OCI-LY7 (cell line): ENCODE data around the gene ELMO1. TPM values are rescaled to one million over a fixed set of nuclear protein-coding genes. Genes with fewer than 3 reads are reported as not detected.

Experiments used
- BruUV-seq: library from RNA; stranded (reverse); fragments of 400-500 nt; replicated peaks from 2 replicates; lab custom pipeline; 2021; lab: Mats Ljungman, UMichigan
- CTCF ChIA-PET: fragments of 300-600 bp; sonication (Branson Sonifier 250); formaldehyde crosslinking; loops from one replicate; lab custom pipeline; 2022; ENCODE audit warnings: antibody characterized with exemption; ENCODE audit not compliant: unreplicated experiment; lab: Charles Lee
- POLR2A ChIA-PET: fragments of 300-600 bp; sonication (Branson Sonifier 250); formaldehyde crosslinking; loops from one replicate; lab custom pipeline; 2022; ENCODE audit warnings: antibody characterized with exemption; lab: Charles Lee
- DNase-seq: peaks from one replicate; pipeline ENCODE4 v3.0.0-alpha.2; 2015; ENCODE audit warnings: low spot score
- H2AFZ ChIP-seq: fragments of 200-600 bp; sonication (generic), shearing (Covaris generic); 2 replicates; pipeline ENCODE4 v1.6.1; 2014; ENCODE audit warnings: mild to moderate bottlenecking, antibody characterized with exemption, low read length, moderate library complexity
- H3K27ac ChIP-seq: fragments of 200-600 bp; sonication (generic); 2 replicates; pipeline ENCODE4 v1.5.1; 2014; ENCODE audit warnings: mixed run types, low read depth, mild to moderate bottlenecking, moderate library complexity, low read length, inconsistent platforms; ENCODE audit not compliant: poor library complexity, severe bottlenecking
- H3K36me3 ChIP-seq: fragments of 200-600 bp; sonication (generic); 2 replicates; pipeline ENCODE4 v1.6.1; 2014; ENCODE audit warnings: mild to moderate bottlenecking, antibody characterized with exemption, low read length, moderate library complexity, mixed read lengths; ENCODE audit not compliant: insufficient read depth
- H3K4me1 ChIP-seq: fragments of 200-600 bp; sonication (generic); 2 replicates; pipeline ENCODE4 v1.5.1; 2014; ENCODE audit warnings: mild to moderate bottlenecking, low read length; ENCODE audit not compliant: insufficient read depth, poor library complexity, severe bottlenecking
- H3K4me2 ChIP-seq: fragments of 200-600 bp; sonication (generic); 2 replicates; pipeline ENCODE4 v1.6.1; 2014; ENCODE audit warnings: mild to moderate bottlenecking, low read length
- H3K4me3 ChIP-seq: fragments of 200-600 bp; sonication (generic); 2 replicates; pipeline ENCODE4 v1.5.1; 2014; ENCODE audit warnings: mild to moderate bottlenecking, low read depth, low read length; ENCODE audit not compliant: poor library complexity, severe bottlenecking
- H3K79me2 ChIP-seq: fragments of 200-600 bp; sonication (generic); 2 replicates; pipeline ENCODE4 v1.6.1; 2016; ENCODE audit warnings: low read depth, mild to moderate bottlenecking, low read length, moderate library complexity, mixed read lengths; ENCODE audit not compliant: insufficient read depth
- H3K9me2 ChIP-seq: fragments of 200-600 bp; sonication (generic); 2 replicates; pipeline ENCODE4 v1.6.1; 2016; ENCODE audit warnings: mild to moderate bottlenecking, low read length, mixed read lengths; ENCODE audit not compliant: insufficient read depth
- H3K9me3 ChIP-seq: fragments of 200-600 bp; sonication (generic); 2 replicates; pipeline ENCODE4 v1.6.1; 2014; ENCODE audit warnings: mild to moderate bottlenecking, mixed run types, low read length, mixed read lengths
- H4K20me1 ChIP-seq: fragments of 200-600 bp; sonication (generic); 2 replicates; pipeline ENCODE4 v1.6.1; 2014; ENCODE audit warnings: mild to moderate bottlenecking, antibody characterized with exemption, low read length, moderate library complexity, mixed read lengths; ENCODE audit not compliant: insufficient read depth
- EZH2phosphoT487 ChIP-seq: fragments of 200-600 bp; sonication (generic); IDR thresholded peaks from 2 replicates; pipeline ENCODE4 v1.6.1; 2018; ENCODE audit warnings: low read depth, borderline replicate concordance, mild to moderate bottlenecking, mixed run types, antibody characterized with exemption, low read length, moderate library complexity, mixed read lengths
- intact Hi-C: fragments of 100-400 bp; cut with micrococcal nuclease; formaldehyde crosslinking; loops from one replicate; pipeline ENCODE4 v1.10.0; 2022; ENCODE audit not compliant: unreplicated experiment
- total RNA-seq, 2 experiments: library from RNA; depleted of rRNA in 1 of 2; stranded (reverse); fragments of >200 nt in 1 of 2; shearing (Covaris generic) in 1 of 2; gene quantifications; 2 replicates each; pipeline ENCODE4 v1.2.3, GENCODE V29; 2014 to 2022
- TF ChIP-seq, protein P1 (sequence below): fragments of 200-600 bp; sonication (generic); conservative IDR thresholded peaks from 2 replicates; pipeline ENCODE4 v1.5.1; 2014; ENCODE audit warnings: mild to moderate bottlenecking, antibody characterized with exemption, low read length, moderate library complexity, mixed read lengths

Gene ELMO1
- total RNA-seq, 2 experiments from 2014 or later, result 101 to 103 TPM

DNA sequence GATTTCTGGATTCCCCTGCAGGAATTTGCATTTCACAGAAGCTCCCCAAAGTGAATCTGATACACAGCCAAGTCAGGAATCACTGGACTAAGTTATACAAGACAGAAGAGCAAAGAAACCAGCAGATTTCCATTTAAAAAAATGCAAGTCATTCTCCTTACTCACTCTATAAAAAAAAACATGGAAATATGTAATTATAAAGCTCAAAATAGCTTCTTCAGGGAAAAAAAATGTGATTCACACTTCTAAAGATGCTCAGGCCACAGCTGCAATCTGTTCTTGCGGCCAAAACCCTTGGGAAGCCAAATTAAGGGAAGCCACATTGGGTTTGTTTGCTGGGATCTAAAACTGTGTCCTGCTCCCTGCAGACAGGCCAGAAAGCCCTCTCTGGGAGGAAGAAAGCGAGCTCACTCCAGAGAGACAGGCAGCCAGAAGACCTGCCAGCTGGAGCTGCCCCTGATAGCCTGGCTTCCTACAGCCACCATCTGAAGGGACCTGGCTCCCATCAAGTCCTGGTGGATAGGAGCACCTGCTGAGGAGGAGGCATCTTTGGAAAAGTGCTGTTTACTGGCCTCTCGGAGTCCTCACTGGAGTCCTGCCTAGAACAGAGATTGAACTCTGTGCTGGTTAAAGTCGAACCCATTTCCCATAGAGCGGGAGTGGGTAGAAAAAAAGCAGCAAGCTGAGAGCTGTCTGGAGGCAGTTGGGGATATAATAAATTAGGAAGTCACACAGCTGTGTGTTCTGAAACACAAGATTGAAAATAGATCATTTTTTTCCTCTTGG is 365.2 kb downstream of the ELMO1 start:
- Histone ChIP-seq H3K27ac (no peak overlapping the region), H3K36me3 (peaks cover 31% of the 10 kb centered on the region; the same call in 1 of the 2 replicates), H3K4me1 (peaks cover 10% of the 10 kb centered on the region), H3K9me2 (no peaks in the 10 kb centered on the region), H3K9me3 (no peaks in the 10 kb centered on the region), H3K4me3 (no peak overlapping the region), H4K20me1 (no peaks in the 10 kb centered on the region), H3K79me2 (no peaks in the 10 kb centered on the region), H2AFZ (no peak overlapping the region), H3K4me2 (no peak overlapping the region)
- DNase-seq, result no peak
- POLR2A ChIA-PET, result interaction anchor here (0.7 kb wide), 1 partner anchor 19 kb away, joined by 3 read pairs; no protein-coding TSS in a partner anchor
- CTCF ChIA-PET, result no interaction called here
- BruUV-seq, result no TSS peak
- TF ChIP-seq EZH2phosphoT487, result no peak
- TF ChIP-seq, protein P1, sequence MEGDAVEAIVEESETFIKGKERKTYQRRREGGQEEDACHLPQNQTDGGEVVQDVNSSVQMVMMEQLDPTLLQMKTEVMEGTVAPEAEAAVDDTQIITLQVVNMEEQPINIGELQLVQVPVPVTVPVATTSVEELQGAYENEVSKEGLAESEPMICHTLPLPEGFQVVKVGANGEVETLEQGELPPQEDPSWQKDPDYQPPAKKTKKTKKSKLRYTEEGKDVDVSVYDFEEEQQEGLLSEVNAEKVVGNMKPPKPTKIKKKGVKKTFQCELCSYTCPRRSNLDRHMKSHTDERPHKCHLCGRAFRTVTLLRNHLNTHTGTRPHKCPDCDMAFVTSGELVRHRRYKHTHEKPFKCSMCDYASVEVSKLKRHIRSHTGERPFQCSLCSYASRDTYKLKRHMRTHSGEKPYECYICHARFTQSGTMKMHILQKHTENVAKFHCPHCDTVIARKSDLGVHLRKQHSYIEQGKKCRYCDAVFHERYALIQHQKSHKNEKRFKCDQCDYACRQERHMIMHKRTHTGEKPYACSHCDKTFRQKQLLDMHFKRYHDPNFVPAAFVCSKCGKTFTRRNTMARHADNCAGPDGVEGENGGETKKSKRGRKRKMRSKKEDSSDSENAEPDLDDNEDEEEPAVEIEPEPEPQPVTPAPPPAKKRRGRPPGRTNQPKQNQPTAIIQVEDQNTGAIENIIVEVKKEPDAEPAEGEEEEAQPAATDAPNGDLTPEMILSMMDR, result no peak
- intact Hi-C loops, result no loop called here

DNA sequence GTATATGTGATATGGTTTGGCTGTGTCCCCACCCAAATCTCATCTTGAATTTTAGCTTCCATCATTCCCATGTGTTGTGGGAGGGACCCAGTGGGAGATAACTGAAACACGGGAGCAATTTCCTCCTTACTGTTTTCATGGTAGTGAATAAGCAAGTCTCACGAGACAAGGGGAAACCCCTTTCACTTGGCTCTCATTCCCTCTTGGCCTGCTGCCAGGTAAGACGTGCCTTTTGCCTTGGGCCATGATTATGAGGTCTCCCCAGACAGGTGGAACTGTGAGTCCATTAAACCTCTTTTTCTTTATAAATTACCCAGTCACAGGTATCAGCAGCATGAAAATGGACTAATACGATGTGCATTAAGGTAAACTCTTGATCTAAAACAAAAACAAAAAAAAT is 367.2 kb downstream of the ELMO1 start:
- CTCF ChIA-PET, result no interaction called here
- Histone ChIP-seq H3K27ac (no peak overlapping the region), H3K4me2 (no peak overlapping the region), H3K9me3 (no peaks in the 10 kb centered on the region), H3K9me2 (no peaks in the 10 kb centered on the region), H3K79me2 (no peaks in the 10 kb centered on the region), H3K36me3 (peaks cover 37% of the 10 kb centered on the region; the same call in 1 of the 2 replicates), H3K4me3 (no peak overlapping the region), H2AFZ (no peak overlapping the region), H4K20me1 (no peaks in the 10 kb centered on the region), H3K4me1 (peaks cover 10% of the 10 kb centered on the region)
- DNase-seq, result no peak
- no TSS peak for BruUV-seq
- TF ChIP-seq EZH2phosphoT487, result no peak
- TF ChIP-seq, protein P1, result no peak
- intact Hi-C loops, result no loop called here
- POLR2A ChIA-PET, result no interaction called here

DNA sequence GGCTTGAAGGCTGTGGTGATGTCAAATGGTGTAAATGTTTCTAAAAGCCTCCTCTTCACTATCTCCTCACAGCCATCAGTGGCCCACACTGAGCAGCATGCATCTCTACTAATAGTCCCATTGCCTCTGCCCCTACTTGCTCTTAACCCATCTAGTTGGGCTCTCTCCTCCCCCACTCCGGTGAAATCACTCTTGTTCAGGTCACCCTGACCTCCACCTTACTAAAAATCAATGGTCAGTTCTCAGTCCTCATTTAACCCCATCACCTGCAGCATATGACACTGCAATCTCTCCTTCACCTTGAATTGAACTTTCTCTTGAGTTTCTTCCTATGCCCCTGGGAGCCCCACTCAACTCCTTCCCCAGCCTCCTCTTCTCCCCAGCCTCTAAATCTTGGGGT is 369.2 kb downstream of the ELMO1 start:
- TF ChIP-seq EZH2phosphoT487, result no peak
- POLR2A ChIA-PET, result no interaction called here
- intact Hi-C loops, result no loop called here

More for the DNA sequence above, 369.2 kb downstream of the ELMO1 start:
- Histone ChIP-seq H3K79me2 (no peaks in the 10 kb centered on the region), H3K4me3 (no peak overlapping the region), H3K4me2 (no peak overlapping the region), H3K36me3 (peaks cover 32% of the 10 kb centered on the region; the same call in 1 of the 2 replicates), H3K9me2 (no peaks in the 10 kb centered on the region), H3K9me3 (no peaks in the 10 kb centered on the region), H3K27ac (no peak overlapping the region), H4K20me1 (no peaks in the 10 kb centered on the region), H2AFZ (no peak overlapping the region), H3K4me1 (peaks cover 7% of the 10 kb centered on the region)
- DNase-seq, result no peak
- CTCF ChIA-PET, result no interaction called here
- BruUV-seq, result no TSS peak
